HG03521 (cell line): ENCODE measurements around the gene PKN1.
"Not testable (repeated sequence)": the region's sequence is repeated elsewhere in the genome, so short reads cannot be mapped to it uniquely, and the experiment has no call there.

ENCODE experiments used
- ATAC-seq: cut with Tn5 transposase; IDR thresholded peaks from one replicate; pipeline ENCODE4 v1.9.1; 2021; ENCODE audit warnings: mild to moderate bottlenecking, moderate library complexity; ENCODE audit not compliant: unreplicated experiment

Gene PKN1

GRCh38 chr19:14428882-14429416 is 4.2 kb upstream of the PKN1 start:
- no peak for ATAC-seq

DNA sequence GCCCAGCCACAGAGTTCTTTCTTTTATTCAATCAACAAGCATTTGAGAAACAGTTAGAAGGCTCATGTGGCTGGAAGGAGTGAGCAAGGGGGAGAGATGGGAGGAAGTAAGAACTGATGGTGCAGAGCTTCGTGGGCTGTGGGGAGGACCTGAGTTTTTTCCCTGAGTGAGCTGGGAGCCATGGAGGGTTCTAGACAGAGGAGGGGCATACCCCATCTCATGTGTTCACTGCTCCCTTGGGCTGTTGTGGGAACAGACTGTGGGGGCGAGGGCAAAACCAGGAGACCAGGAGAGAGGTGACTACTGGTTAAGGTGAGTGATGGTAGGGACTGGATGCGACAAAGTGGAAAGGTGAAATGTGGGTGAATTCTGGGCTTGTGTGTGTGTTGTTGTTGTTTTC is 2.4 kb upstream of the PKN1 start:
- ATAC-seq = no peak

DNA sequence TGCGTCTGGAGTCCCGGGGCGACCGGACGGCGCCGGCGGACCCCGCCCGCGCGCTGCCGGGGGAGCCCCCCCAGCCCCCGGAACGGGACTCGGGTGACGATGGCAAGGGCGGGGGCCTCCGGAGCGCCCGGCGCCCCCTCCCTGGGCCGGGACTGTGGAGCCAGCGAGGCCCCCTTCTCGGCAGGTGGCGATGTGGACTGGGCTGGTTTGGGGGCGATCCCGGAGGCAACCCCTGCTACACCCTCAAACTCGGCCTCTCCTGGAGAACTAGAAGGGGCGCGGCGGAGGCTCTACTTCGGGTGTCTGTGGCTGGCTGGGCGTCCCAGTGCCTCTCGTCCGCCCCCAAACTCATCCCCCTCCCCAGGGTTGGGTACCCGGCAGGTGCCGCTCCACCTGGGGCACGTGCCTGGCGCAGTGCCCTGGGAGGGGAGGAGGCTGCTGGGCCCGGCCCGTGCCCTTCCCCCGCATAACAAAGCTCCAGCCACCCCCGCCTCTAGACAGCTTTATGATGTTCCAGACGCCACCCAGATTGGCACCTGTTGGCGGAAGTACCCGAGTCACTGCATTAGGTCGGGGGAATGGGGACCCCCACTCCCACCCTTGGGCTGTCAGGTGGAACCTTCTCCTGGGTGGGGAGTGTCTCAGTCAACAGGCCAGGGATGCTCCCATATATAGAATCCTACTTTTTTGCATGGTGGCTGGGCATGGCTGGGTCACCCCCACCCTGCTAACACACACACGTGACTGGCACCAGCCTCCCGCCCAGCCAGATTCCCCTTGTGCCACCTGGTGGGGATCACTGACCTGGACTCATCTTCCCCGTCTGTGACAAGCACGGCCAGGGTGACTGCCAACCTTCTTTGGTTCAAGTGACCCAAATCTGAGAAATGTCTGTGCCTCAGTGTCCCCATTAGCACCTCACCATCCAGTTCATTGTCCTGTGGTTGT is 722 bp downstream of the PKN1 start:
- ATAC-seq = no peak

DNA sequence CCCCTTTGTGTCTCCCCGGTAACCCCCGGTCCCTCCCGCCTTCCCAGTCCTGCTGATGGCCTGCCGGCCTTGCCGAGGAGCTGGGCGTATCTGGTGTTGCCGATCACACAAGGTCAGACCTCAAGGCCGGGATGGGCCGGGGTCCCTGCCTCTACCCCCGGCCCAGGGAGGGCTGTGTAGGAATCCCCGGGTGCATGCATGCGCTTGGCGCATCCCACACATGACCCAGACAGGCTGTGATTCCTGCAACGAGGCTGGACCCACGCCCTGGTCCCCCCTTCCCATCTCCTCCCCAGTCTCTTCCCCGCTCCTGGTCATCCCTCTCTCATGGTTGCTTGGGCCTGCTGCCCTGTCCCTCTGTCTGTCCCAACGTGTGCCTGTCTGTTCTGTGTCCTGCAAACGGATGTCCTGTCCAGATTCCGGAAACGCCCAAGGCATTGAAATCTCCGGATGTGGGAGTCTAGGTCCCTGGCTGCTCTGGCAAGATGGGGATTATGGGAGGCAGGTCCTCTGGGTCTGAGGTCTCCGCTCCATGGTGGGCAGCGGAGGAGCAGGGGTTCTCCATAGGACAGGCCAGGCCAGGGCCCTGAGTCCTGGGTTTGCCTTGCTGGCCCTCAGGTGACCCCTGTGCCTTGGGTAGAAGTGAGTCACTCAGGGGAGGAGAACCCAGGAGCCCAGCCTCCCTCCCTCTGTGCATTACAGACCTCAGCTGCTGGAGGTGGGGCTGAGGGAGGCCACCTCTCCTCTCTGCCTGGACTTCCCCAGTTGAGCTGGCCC is 1.6 kb downstream of the PKN1 start:
- no peak for ATAC-seq

- no peak for ATAC-seq
Measured at GRCh38 chr19:14435320-14436050, 2.4 kb downstream of the PKN1 start.

DNA sequence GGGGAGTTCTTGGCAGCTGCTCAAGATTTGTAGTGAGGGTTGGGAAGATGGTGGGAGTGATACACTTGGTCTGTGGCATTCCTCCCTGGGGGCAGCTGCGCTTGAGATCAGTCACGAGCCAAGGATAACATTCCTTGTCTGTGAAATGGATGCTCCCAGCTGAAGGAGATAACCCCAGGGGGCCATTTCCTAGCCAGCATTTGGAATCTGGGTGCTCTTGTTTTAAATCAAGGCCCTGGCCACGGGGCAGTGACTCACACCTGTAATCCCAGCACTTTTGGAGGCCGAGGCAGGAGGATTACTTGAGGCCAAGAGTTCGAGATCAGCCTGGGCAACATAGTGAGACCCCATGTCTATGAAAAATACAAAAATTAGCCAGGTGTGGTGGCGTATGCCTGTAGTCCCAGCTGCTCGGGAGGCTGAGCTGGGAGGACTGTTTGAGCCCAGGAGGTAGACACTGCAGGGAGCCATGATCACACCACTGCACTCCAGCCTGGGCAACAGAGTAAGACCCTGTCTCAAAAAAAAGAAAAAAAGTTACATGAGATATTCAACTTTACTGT is 4.6 kb downstream of the PKN1 start:
- ATAC-seq = no peak

- ATAC-seq = no peak
Measured at GRCh38 chr19:14439014-14439413, 5.9 kb downstream of the PKN1 start.

DNA sequence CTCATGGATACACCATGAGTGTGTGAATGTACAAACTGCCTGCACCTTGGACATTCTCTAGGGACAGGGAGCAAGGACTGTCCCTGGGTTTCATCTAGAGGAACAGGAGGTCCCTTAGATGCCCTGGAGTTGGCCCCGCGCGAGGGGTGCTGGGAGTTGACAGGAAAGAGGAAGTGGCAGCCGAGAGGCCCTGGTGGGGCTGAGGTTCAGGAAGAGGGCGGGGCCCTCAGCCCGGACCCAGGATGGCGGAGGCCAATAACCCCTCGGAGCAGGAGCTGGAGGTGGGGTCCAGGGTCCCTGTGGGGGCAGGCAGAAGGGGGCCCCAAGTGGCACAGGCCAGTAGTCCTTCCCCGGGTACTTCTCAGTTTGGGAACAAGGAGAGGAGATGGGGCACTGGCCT is 6.9 kb downstream of the PKN1 start:
- peak; percentile 75 for ATAC-seq

GRCh38 chr19:14441041-14441938 is 8.2 kb downstream of the PKN1 start:
- ATAC-seq = no peak

DNA sequence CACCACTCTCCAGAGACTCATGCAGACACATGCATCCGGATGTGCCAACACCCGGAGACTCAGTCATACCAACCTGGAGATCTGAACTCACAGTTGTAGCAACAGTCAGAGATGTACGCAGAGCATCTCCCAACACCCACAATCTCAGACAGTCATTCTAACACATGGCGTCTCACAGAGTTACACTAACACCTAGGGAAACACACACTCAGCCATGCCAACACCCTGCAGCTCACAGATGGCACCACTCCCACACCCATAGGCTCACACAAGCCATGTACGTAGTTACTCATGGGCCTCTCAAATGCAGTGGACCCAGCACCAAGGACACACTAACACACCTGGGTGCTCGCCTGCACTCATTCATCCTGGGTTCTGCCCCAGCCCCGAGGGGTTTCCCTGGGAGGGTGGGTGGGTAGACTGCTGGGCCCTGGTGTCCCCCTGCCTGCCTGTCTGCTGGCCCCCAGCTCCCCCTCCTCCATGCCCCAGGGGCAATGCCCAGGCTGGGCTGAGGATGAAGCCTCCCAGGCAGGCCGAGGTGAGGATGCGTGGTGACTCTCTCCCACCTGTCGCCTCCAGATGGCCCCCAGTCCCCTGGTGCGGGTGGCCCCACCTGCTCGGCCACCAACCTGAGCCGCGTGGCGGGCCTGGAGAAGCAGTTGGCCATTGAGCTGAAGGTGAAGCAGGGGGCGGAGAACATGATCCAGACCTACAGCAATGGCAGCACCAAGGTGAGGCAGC is 10.0 kb downstream of the PKN1 start:
- no peak for ATAC-seq

- ATAC-seq = no peak
Measured at GRCh38 chr19:14443632-14444216, 10.6 kb downstream of the PKN1 start.

DNA sequence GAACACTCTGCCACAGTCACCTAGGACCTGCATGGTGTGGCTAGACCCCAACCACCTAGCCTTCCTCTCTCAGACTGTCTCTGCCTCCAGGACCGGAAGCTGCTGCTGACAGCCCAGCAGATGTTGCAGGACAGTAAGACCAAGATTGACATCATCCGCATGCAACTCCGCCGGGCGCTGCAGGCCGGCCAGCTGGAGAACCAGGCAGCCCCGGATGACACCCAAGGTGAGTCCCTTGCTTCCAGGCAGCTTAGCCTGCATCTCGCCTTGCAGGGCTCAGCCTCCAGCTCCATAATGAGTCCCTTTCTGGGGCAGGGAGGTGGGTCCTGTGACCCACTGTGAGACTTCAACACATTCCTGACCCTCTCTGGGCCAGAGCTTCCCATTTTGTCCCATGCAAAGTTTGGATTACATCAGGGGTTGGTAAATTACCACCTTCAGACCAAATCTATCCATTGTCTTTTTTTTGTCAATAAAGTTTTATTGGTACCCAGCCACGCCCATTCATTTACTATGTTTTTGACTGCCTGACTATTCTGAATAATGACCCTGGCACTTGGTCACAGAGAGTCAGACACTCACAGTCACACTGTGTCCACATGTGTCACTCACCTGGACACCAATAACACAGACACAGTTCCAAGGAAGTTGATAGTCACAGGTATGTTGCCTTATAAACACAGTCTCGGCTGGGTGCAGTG is 13.4 kb downstream of the PKN1 start:
- ATAC-seq = no peak

DNA sequence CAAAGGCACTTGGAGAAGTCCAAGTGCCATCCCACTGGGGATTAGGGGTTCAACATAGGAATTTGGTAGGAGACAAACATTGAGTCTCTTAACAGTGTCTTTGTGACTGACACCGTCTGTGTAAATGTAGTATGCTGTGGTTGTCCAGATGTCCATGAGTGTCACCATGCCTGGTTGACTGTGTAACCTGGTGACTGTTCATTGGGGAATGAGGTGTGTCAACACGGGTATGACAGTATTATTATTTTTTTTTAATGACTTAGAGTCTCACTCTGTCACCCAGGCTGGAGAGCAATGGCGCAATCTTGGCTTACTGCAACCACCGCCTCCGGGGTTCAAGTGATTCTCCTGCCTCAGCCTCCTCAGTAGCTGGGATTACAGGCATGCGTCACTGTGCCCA is 16.2 kb downstream of the PKN1 start:
- no peak for ATAC-seq

DNA sequence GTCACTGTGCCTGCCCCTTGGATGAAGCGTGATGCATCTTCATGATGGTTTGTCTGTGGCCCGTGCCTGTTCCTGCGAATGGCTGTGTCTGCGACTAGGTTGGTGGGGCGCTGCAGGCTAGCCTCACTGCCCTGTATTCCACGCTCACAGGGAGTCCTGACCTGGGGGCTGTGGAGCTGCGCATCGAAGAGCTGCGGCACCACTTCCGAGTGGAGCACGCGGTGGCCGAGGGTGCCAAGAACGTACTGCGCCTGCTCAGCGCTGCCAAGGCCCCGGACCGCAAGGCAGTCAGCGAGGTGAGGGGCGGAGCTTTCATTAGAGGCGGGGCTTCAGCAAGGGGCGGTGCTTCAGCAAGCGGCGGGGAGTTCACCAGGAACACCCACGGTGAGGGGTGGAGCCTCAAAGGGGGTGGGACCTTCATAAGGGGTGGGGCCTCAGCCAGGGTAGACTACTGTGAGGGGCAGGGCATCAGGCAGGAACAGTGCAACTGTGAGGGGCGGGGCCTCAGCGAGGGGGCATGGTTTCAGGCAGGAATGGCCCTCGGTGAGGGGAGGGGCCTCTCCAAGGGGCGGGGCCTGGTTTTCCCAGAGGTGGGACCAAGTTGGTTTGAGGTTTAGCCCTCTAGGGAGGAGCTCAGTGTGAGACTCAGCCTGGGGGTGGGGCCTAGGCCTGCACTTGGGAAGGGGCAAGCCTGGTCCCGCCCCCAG is 17.2 kb downstream of the PKN1 start:
- ATAC-seq = no peak

DNA sequence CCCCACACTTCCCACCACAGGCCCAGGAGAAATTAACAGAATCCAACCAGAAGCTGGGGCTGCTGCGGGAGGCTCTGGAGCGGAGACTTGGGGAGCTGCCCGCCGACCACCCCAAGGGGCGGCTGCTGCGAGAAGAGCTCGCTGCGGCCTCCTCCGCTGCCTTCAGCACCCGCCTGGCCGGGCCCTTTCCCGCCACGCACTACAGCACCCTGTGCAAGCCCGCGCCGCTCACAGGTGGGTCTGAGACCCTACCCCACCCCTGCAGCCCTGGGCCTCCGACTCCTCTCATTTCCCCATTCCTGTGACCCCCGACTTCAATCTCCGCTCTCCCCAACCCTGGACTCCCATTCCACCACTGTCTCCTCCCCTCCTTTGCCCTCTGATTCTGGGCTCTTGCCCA is 17.8 kb downstream of the PKN1 start:
- no peak for ATAC-seq

DNA sequence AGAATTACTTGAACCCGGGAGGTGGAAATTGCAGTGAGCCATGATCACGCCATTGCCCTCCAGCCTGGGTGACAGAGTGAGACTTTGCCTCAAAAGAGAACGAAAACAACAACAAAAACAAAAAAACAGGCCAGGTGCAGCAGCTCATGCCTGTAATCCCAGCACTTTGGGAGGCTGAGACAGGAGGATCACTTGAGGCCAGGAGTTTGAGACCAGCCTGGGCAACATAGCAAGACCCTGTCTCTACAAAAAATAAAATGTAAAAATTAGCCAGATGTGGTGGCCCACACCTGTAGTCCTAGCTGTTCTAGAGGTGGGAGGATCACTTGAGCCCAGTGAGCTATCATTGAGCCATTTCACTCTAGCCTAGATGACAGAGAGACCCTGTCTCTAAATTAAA is 19.2 kb downstream of the PKN1 start:
- not testable (repeated sequence) for ATAC-seq

DNA sequence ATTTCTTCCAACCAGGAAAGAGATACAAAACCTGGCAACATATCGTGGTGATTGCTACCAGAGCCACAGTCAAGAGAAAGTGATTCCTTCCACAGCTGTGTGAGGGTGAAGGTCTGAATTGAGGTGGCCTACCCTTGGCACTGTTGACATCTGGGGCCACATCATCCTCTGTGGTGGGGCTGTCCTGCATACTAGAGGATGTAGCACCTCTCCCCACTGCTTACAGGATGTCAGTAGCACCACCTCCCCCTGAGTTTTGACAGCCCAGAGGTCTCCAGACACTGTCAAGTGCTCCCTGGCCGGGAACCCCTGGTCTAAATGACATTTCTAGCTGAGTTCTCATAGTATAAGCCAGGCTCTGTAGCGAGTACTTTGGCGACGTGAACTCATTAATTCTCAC is 26.6 kb downstream of the PKN1 start:
- no peak for ATAC-seq
